SK-N-SH treated with all-trans-retinoic acid at 6 μM for 48 hours (cell line): Measurements from ENCODE around the gene GALNT17.

Experiments used
- ESRRG ChIP-seq: fragments of 250-450 bp; sonication (Bioruptor Pico); IDR thresholded peaks from 2 replicates; pipeline ENCODE4 v1.6.1; 2021; ENCODE audit warnings: mild to moderate bottlenecking
- ISL1 ChIP-seq: fragments of 250-450 bp; sonication (Bioruptor Pico); IDR thresholded peaks from 2 replicates; pipeline ENCODE4 v2.1.2; 2022; ENCODE audit warnings: mild to moderate bottlenecking, moderate library complexity
- SNAI2 ChIP-seq: fragments of 250-450 bp; sonication (Bioruptor Pico); IDR thresholded peaks from 2 replicates; pipeline ENCODE4 v1.5.0; 2020; ENCODE audit warnings: mild to moderate bottlenecking, moderate library complexity
- TCF4 ChIP-seq: fragments of 250-450 bp; sonication (Bioruptor Pico); IDR thresholded peaks from 2 replicates; pipeline ENCODE4 v1.8.0; 2021; ENCODE audit warnings: mild to moderate bottlenecking, moderate library complexity, borderline replicate concordance
- ZC3H10 ChIP-seq: fragments of 250-450 bp; sonication (Bioruptor Pico); IDR thresholded peaks from 2 replicates; pipeline ENCODE4 v1.5.1; 2021; ENCODE audit warnings: mild to moderate bottlenecking, moderate library complexity
- ZFP30 ChIP-seq: fragments of 450-650 bp; formaldehyde crosslinking; IDR thresholded peaks from 2 replicates; pipeline ENCODE4 v1.5.0; 2022; ENCODE audit warnings: mild to moderate bottlenecking, moderate library complexity
- ZNF70 ChIP-seq: fragments of 450-650 bp; formaldehyde crosslinking; IDR thresholded peaks from 2 replicates; pipeline ENCODE4 v1.5.0; 2020; ENCODE audit warnings: mild to moderate bottlenecking, moderate library complexity
- TF ChIP-seq, protein P1 (sequence below): fragments of 250-450 bp; sonication (Bioruptor Pico); IDR thresholded peaks from 2 replicates; pipeline ENCODE4 v1.8.0; 2021; ENCODE audit warnings: low read depth, mild to moderate bottlenecking, moderate library complexity, borderline replicate concordance
- TF ChIP-seq, protein P2 (sequence below): fragments of 250-450 bp; sonication (Bioruptor Pico); IDR thresholded peaks from 2 replicates; pipeline ENCODE4 v1.5.1; 2021; ENCODE audit warnings: mild to moderate bottlenecking, moderate library complexity
- TF ChIP-seq, protein P3 (sequence below): fragments of 250-450 bp; sonication (Bioruptor Pico); IDR thresholded peaks from 2 replicates; pipeline ENCODE4 v1.8.0; 2020; ENCODE audit warnings: mild to moderate bottlenecking, moderate library complexity, borderline replicate concordance

DNA sequence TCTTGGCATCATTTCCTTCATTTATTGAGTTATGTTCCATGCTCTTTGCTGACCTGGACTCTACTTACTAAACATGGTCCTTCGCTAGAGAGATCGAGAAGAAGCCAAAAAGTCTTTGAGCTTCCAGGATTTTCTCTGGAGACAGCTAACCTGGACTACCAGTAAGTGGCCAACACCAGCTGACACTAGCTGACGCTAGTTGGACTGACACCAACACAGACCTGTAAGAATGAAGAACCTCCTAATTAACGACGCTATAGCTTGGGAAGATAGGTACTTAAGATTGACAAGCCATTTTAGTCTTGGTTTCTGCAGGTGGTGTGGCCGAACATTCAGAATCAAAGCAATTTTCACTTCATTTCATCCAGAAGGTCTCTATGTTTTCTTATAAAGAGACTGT is 66.4 kb downstream of the GALNT17 start:
- TF ChIP-seq, protein P1, sequence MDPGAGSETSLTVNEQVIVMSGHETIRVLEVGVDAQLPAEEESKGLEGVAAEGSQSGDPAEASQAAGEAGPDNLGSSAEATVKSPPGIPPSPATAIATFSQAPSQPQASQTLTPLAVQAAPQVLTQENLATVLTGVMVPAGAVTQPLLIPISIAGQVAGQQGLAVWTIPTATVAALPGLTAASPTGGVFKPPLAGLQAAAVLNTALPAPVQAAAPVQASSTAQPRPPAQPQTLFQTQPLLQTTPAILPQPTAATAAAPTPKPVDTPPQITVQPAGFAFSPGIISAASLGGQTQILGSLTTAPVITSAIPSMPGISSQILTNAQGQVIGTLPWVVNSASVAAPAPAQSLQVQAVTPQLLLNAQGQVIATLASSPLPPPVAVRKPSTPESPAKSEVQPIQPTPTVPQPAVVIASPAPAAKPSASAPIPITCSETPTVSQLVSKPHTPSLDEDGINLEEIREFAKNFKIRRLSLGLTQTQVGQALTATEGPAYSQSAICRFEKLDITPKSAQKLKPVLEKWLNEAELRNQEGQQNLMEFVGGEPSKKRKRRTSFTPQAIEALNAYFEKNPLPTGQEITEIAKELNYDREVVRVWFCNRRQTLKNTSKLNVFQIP: no peak
- no peak for TF ChIP-seq ZC3H10
- no peak for TF ChIP-seq ESRRG (CRISPR knock-in tag)
- no peak for TF ChIP-seq ISL1
- TF ChIP-seq, protein P2, sequence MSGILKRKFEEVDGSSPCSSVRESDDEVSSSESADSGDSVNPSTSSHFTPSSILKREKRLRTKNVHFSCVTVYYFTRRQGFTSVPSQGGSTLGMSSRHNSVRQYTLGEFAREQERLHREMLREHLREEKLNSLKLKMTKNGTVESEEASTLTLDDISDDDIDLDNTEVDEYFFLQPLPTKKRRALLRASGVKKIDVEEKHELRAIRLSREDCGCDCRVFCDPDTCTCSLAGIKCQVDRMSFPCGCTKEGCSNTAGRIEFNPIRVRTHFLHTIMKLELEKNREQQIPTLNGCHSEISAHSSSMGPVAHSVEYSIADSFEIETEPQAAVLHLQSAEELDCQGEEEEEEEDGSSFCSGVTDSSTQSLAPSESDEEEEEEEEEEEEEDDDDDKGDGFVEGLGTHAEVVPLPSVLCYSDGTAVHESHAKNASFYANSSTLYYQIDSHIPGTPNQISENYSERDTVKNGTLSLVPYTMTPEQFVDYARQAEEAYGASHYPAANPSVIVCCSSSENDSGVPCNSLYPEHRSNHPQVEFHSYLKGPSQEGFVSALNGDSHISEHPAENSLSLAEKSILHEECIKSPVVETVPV (CRISPR knock-in tag): no peak
- TF ChIP-seq ZNF70 (CRISPR knock-in tag): no peak
- TF ChIP-seq TCF4 (CRISPR knock-in tag): no peak
- TF ChIP-seq SNAI2 (CRISPR knock-in tag): no peak
- TF ChIP-seq, protein P3, sequence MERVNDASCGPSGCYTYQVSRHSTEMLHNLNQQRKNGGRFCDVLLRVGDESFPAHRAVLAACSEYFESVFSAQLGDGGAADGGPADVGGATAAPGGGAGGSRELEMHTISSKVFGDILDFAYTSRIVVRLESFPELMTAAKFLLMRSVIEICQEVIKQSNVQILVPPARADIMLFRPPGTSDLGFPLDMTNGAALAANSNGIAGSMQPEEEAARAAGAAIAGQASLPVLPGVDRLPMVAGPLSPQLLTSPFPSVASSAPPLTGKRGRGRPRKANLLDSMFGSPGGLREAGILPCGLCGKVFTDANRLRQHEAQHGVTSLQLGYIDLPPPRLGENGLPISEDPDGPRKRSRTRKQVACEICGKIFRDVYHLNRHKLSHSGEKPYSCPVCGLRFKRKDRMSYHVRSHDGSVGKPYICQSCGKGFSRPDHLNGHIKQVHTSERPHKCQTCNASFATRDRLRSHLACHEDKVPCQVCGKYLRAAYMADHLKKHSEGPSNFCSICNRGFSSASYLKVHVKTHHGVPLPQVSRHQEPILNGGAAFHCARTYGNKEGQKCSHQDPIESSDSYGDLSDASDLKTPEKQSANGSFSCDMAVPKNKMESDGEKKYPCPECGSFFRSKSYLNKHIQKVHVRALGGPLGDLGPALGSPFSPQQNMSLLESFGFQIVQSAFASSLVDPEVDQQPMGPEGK (CRISPR knock-in tag): no peak
- no peak for TF ChIP-seq ZFP30
